H1 (cell line): Measurements from ENCODE around the gene FAM171A1. TPM values are rescaled to one million over a fixed set of nuclear protein-coding genes. Genes with fewer than 3 reads are reported as not detected.

Experiments used
- CTCF ChIA-PET: fragments of 300-600 bp; sonication (Branson Sonifier 250); formaldehyde crosslinking; loops from one replicate; lab custom pipeline; 2021; ENCODE audit not compliant: partially characterized antibody; lab: Charles Lee
- POLR2A ChIA-PET: fragments of 300-600 bp; sonication (Branson Sonifier 250); formaldehyde crosslinking; loops from one replicate; lab custom pipeline; 2021; ENCODE audit warnings: inconsistent platforms; ENCODE audit not compliant: partially characterized antibody; lab: Charles Lee
- DNase-seq, 2 experiments: peaks; one replicate each; pipeline versions ENCODE4 v3.0.0 to v3.0.0-alpha.2; 2010 to 2022; ENCODE audit warnings: low spot score in 2 of 2, low read depth in 1 of 2, mixed read lengths in 1 of 2
- FAIRE-seq: peaks from 2 replicates; lab custom pipeline; 2011; peaks lifted over from hg19 to GRCh38; lab: Jason Lieb, UNC
- H2AFZ ChIP-seq: 2 replicates; pipeline ENCODE4 v1.8.1; 2012; ENCODE audit warnings: low read length, inconsistent platforms
- H2AK5ac ChIP-seq: 2 replicates; pipeline ENCODE4 v1.6.1; 2013; ENCODE audit warnings: low read depth, low read length
- H2BK120ac ChIP-seq: replicated peaks from 2 replicates; pipeline ENCODE3; 2013; ENCODE audit warnings: low read depth, low read length, inconsistent platforms
- H2BK12ac ChIP-seq: 2 replicates; pipeline ENCODE4 v1.6.1; 2013; ENCODE audit warnings: low read depth, low read length
- H2BK15ac ChIP-seq: 2 replicates; pipeline ENCODE4 v1.6.1; 2013; ENCODE audit warnings: low read length
- H2BK20ac ChIP-seq: 2 replicates; pipeline ENCODE4 v1.6.1; 2013; ENCODE audit warnings: low read length
- H2BK5ac ChIP-seq: 2 replicates; pipeline ENCODE4 v1.6.1; 2013; ENCODE audit warnings: low read depth, low read length
- H3K14ac ChIP-seq: 2 replicates; pipeline ENCODE4 v1.6.1; 2013; ENCODE audit warnings: inconsistent platforms; ENCODE audit not compliant: insufficient read length
- H3K18ac ChIP-seq: 2 replicates; pipeline ENCODE4 v1.6.1; 2013; ENCODE audit warnings: low read length; ENCODE audit errors: extremely low read depth
- H3K23ac ChIP-seq: 2 replicates; pipeline ENCODE4 v1.6.1; 2013; ENCODE audit warnings: inconsistent platforms; ENCODE audit not compliant: insufficient read length
- H3K23me2 ChIP-seq: 2 replicates; pipeline ENCODE4 v1.6.1; 2013; ENCODE audit warnings: low read depth, low read length
- H3K27ac ChIP-seq: 2 replicates; pipeline ENCODE4 v1.6.1; 2011; ENCODE audit warnings: low read depth, low read length, inconsistent platforms
- H3K27me3 ChIP-seq, 4 experiments: replicated peaks in 1 of 4; 1 replicate in 1 of 4; 2 replicates in 3 of 4; pipeline versions ENCODE4 v1.6.1 to v1.8.1; 2011 to 2013; ENCODE audit warnings: low read length in 3 of 4, mild to moderate bottlenecking in 3 of 4, inconsistent platforms in 2 of 4, mixed read lengths in 2 of 4, moderate library complexity in 1 of 4; ENCODE audit not compliant: control insufficient read depth in 3 of 4, insufficient read depth in 3 of 4; ENCODE audit errors: extremely low read depth in 1 of 4
- H3K36me3 ChIP-seq, 4 experiments: 2 replicates each; pipeline versions ENCODE4 v1.6.1 to v1.8.1; 2011 to 2013; ENCODE audit warnings: mild to moderate bottlenecking in 4 of 4, low read length in 3 of 4, moderate library complexity in 2 of 4, control low read depth in 1 of 4, inconsistent platforms in 1 of 4; ENCODE audit not compliant: insufficient read depth in 4 of 4, control insufficient read depth in 2 of 4
- H3K4ac ChIP-seq: replicated peaks from 2 replicates; pipeline ENCODE3; 2013; ENCODE audit warnings: low read length, low read depth, mixed read lengths, inconsistent platforms; ENCODE audit not compliant: insufficient read length
- H3K4me1 ChIP-seq, 4 experiments: replicated peaks in 1 of 4; 1 replicate in 1 of 4; 2 replicates in 3 of 4; pipeline versions ENCODE4 v1.6.1 to v1.8.1; 2011 to 2013; ENCODE audit warnings: low read length in 3 of 4, inconsistent platforms in 2 of 4, mixed read lengths in 1 of 4; ENCODE audit not compliant: insufficient read depth in 4 of 4, control insufficient read depth in 3 of 4
- H3K4me2 ChIP-seq, 2 experiments: 2 replicates each; pipeline versions ENCODE4 v1.6.1 to v1.8.1; 2011 to 2013; ENCODE audit warnings: low read depth in 2 of 2, low read length in 2 of 2, control low read depth in 1 of 2, inconsistent platforms in 1 of 2, mild to moderate bottlenecking in 1 of 2; ENCODE audit not compliant: insufficient read depth in 1 of 2
- H3K4me3 ChIP-seq, 4 experiments: fragments of 200-600, 300-600 bp in 1 of 4; sonication (generic), shearing (Covaris generic), sonication (Bioruptor Twin) in 1 of 4; 2 replicates each; pipeline versions ENCODE4 v1.5.1 to v1.8.1; 2011 to 2016; ENCODE audit warnings: low read length in 4 of 4, low read depth in 3 of 4, control low read depth in 2 of 4, inconsistent platforms in 2 of 4, mild to moderate bottlenecking in 2 of 4, mixed read lengths in 1 of 4, moderate library complexity in 1 of 4; ENCODE audit not compliant: insufficient read depth in 2 of 4; ENCODE audit errors: extremely low read depth in 1 of 4
- H3K56ac ChIP-seq: replicated peaks from 2 replicates; pipeline ENCODE3; 2013; ENCODE audit warnings: low read depth, mild to moderate bottlenecking, mixed read lengths, low read length, inconsistent platforms; ENCODE audit not compliant: insufficient read length
- H3K79me1 ChIP-seq: 2 replicates; pipeline ENCODE4 v1.6.1; 2013; ENCODE audit warnings: low read depth, low read length, control low read depth
- H3K79me2 ChIP-seq, 2 experiments: 2 replicates each; pipeline versions ENCODE4 v1.6.1 to v1.8.1; 2012 to 2013; ENCODE audit warnings: low read length in 2 of 2, mild to moderate bottlenecking in 2 of 2, inconsistent platforms in 1 of 2; ENCODE audit not compliant: insufficient read depth in 2 of 2, control insufficient read depth in 1 of 2
- H3K9ac ChIP-seq, 4 experiments: replicated peaks in 1 of 4; 1 replicate in 1 of 4; 2 replicates in 3 of 4; pipeline versions ENCODE4 v1.6.1 to v1.8.1; 2011 to 2013; ENCODE audit warnings: low read depth in 3 of 4, low read length in 3 of 4, control low read depth in 2 of 4, mild to moderate bottlenecking in 2 of 4, moderate library complexity in 2 of 4, inconsistent platforms in 1 of 4; ENCODE audit errors: extremely low read depth in 1 of 4
- H3K9me3 ChIP-seq, 2 experiments: 2 replicates each; pipeline versions ENCODE4 v1.6.1 to v1.8.1; 2012 to 2013; ENCODE audit warnings: mild to moderate bottlenecking in 2 of 2, moderate library complexity in 2 of 2, control low read depth in 1 of 2, inconsistent platforms in 1 of 2, low read depth in 1 of 2, low read length in 1 of 2, mixed read lengths in 1 of 2; ENCODE audit not compliant: insufficient read depth in 2 of 2
- H4K20me1 ChIP-seq, 2 experiments: replicated peaks in 1 of 2; 2 replicates each; pipeline versions ENCODE3 to v1.8.1; 2011 to 2013; ENCODE audit warnings: inconsistent platforms in 2 of 2, low read length in 2 of 2, mild to moderate bottlenecking in 1 of 2; ENCODE audit not compliant: insufficient read depth in 2 of 2, control insufficient read depth in 1 of 2
- H4K5ac ChIP-seq: 2 replicates; pipeline ENCODE4 v1.6.1; 2013; ENCODE audit warnings: low read length, low read depth, mixed read lengths, inconsistent platforms; ENCODE audit not compliant: insufficient read length
- H4K8ac ChIP-seq: 2 replicates; pipeline ENCODE4 v1.8.0; 2013; ENCODE audit warnings: mild to moderate bottlenecking, moderate library complexity, low read length, inconsistent platforms; ENCODE audit not compliant: insufficient read depth; ENCODE audit errors: extremely low read depth
- H4K91ac ChIP-seq: replicated peaks from 2 replicates; pipeline ENCODE3; 2013; ENCODE audit warnings: low read length, mixed read lengths, inconsistent platforms; ENCODE audit not compliant: insufficient read length
- BACH1 ChIP-seq: IDR thresholded peaks from 2 replicates; pipeline ENCODE4 v1.6.1; 2012; ENCODE audit warnings: low read length, improper control_type of control experiment
- CBX8 ChIP-seq: fragments of 300-800, 300-1000 bp; sonication (generic); IDR thresholded peaks from 2 replicates; pipeline ENCODE4 v1.7.1; 2016; ENCODE audit warnings: low read depth, low read length, borderline replicate concordance
- RXRA ChIP-seq: IDR thresholded peaks from 2 replicates; pipeline ENCODE4 v1.6.1; 2011; ENCODE audit warnings: low read depth, mild to moderate bottlenecking, low read length, moderate library complexity; ENCODE audit not compliant: insufficient read depth
- SIX5 ChIP-seq: IDR thresholded peaks from 2 replicates; pipeline ENCODE4 v1.6.1; 2011; ENCODE audit warnings: mild to moderate bottlenecking, low read depth, low read length
- TAF1 ChIP-seq: IDR thresholded peaks from 2 replicates; pipeline ENCODE4 v1.6.1; 2011; ENCODE audit warnings: mild to moderate bottlenecking, low read depth, low read length
- WGBS, 2 experiments: shearing (Covaris generic) in 1 of 2; methylation state at CpG; one replicate each; pipeline versions ENCODE4 v1.1.6 to v1.1.7; 2013 to 2015; ENCODE audit warnings: low lambda C conversion rate in 2 of 2, mixed read lengths in 2 of 2, inconsistent platforms in 1 of 2, low coverage in 1 of 2, missing lambda C conversion rate in 1 of 2; ENCODE audit not compliant: insufficient replicate concordance in 2 of 2, insufficient coverage in 1 of 2, insufficient read length in 1 of 2; ENCODE audit errors: extremely low coverage in 1 of 2, missing lambda C conversion rate in 1 of 2; 5-methylcytosine and 5-hydroxymethylcytosine counted together
- polyA plus RNA-seq, 7 experiments: library from polyadenylated mRNA; depleted of rRNA in 3 of 7; stranded (reverse) in 5 of 7; unstranded in 2 of 7; fragments of >200 nt in 5 of 7; fragments of 200-250 nt in 2 of 7; gene quantifications; 1 replicate in 5 of 7; 2 replicates in 1 of 7; 4 replicates in 1 of 7; pipeline versions ENCODE4 v1.2.1 to v1.2.3, GENCODE V29; 2011 to 2013; ENCODE audit warnings: missing spikeins in 2 of 7, mixed read lengths in 2 of 7
- total RNA-seq: library from RNA; stranded (reverse); fragmentation: NEBNext Ultra II Directional; extraction: Animal tissue kit (Norgen Biotek cat#: 25700); gene quantifications from 2 replicates; pipeline ENCODE4 v1.2.1, GENCODE V29; 2021

FAM171A1 gene
- total and polyA plus RNA-seq, 2 of the 8 experiments (the other 6 are each of a cell fraction or from before 2014, with no cell fraction given): 26.6 to 42.1 TPM

DNA sequence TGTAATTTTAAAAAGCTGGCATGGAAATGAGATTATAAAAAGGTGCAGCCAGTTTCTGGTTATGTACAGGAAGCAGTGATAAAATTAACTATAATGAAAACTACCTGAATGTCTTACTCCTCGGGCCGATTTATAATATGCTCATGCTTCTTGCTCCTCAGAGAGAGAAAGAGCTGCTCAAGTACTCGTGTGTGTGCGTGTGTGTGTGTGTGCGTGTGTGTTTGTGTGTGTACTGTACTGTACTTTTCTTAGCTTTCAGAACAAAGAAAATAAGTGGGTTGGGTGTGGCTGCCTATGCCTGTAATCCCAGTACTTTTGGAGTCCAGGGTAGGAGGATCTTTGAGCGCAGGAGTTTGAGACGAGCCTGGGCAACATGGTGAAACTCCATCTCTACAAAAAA is 106.0 kb downstream of the FAM171A1 start:
- peaks cover 2% of the 10 kb centered on the region; the same call in 1 of the 2 replicates for H3K23me2 ChIP-seq
- H2BK20ac ChIP-seq: no peak overlapping the region
- H3K4me2 ChIP-seq: no peak overlapping the region
- no peak overlapping the region for H2BK12ac ChIP-seq
- H3K9ac ChIP-seq: no peak overlapping the region
- no peaks in the 10 kb centered on the region; a peak in 1 of 7 replicates for H3K27me3 ChIP-seq
- H3K18ac ChIP-seq: no peak overlapping the region
- WGBS, 2 experiments: 95% methylated on average over 7 of the region's 7 CpGs; no CpG with 5 or more reads in 1 of the 2 experiments
- no peak overlapping the region for H2BK5ac ChIP-seq
- H3K56ac ChIP-seq: no peak overlapping the region
- TF ChIP-seq CBX8 (no peak), SIX5 (no peak), TAF1 (no peak), BACH1 (no peak), RXRA (no peak)
- no peak overlapping the region for H3K14ac ChIP-seq
- H2AK5ac ChIP-seq: no peak overlapping the region
- no peaks in the 10 kb centered on the region for H4K20me1 ChIP-seq
- DNase-seq: no peak
- peaks cover 10 to 11% of the 10 kb centered on the region in 2 experiments for H3K9me3 ChIP-seq
- H3K4me3 ChIP-seq: no peak overlapping the region
- no peak for FAIRE-seq
- H4K91ac ChIP-seq: no peak overlapping the region
- H4K5ac ChIP-seq: no peak overlapping the region
- H2BK15ac ChIP-seq: no peak overlapping the region
- no peak overlapping the region for H3K27ac ChIP-seq
- POLR2A ChIA-PET: no interaction called here
- CTCF ChIA-PET: interaction anchor here (0.7 to 1.1 kb wide), 4 partner anchors 11 to 52 kb away, joined by 3 to 4 read pairs (median 3); no protein-coding TSS in a partner anchor
- H3K36me3 ChIP-seq: peaks cover 0 to 11% (median 1%) of the 10 kb centered on the region in 4 experiments; a peak in 1 of 8 replicates
- H3K79me1 ChIP-seq: no peaks in the 10 kb centered on the region; the same call in 1 of the 2 replicates
- no peak overlapping the region for H3K4ac ChIP-seq
- no peak overlapping the region for H3K23ac ChIP-seq
- H4K8ac ChIP-seq: no peak overlapping the region
- no peak overlapping the region for H2AFZ ChIP-seq
- no peaks in the 10 kb centered on the region for H3K79me2 ChIP-seq
- H3K4me1 ChIP-seq: no peaks in the 10 kb centered on the region
- H2BK120ac ChIP-seq: no peak overlapping the region
